GM12891 (cell line): ENCODE results near the gene SNRPB.

Experiments
- PAX5 ChIP-seq: IDR thresholded peaks from 2 replicates; pipeline ENCODE4 v1.6.1; 2011; ENCODE audit warnings: low read length, moderate library complexity, mild to moderate bottlenecking; ENCODE audit not compliant: insufficient read depth, severe bottlenecking
- POLR2A ChIP-seq: IDR thresholded peaks from 2 replicates; pipeline ENCODE4 v1.6.1; 2011; ENCODE audit warnings: low read depth, low read length, control low read depth
- POLR2AphosphoS5 ChIP-seq: IDR thresholded peaks from 2 replicates; pipeline ENCODE4 v1.6.1; 2011; ENCODE audit warnings: low read depth, low read length, control low read depth
- POU2F2 ChIP-seq: IDR thresholded peaks from 2 replicates; pipeline ENCODE4 v1.6.1; 2011; ENCODE audit warnings: low read depth, mild to moderate bottlenecking, control low read depth, low read length, moderate library complexity
- SPI1 ChIP-seq: IDR thresholded peaks from 2 replicates; pipeline ENCODE4 v1.6.1; 2011; ENCODE audit warnings: low read depth, low read length, control low read depth
- TAF1 ChIP-seq: IDR thresholded peaks from 2 replicates; pipeline ENCODE4 v1.6.1; 2011; ENCODE audit warnings: low read depth, low read length, control low read depth

DNA sequence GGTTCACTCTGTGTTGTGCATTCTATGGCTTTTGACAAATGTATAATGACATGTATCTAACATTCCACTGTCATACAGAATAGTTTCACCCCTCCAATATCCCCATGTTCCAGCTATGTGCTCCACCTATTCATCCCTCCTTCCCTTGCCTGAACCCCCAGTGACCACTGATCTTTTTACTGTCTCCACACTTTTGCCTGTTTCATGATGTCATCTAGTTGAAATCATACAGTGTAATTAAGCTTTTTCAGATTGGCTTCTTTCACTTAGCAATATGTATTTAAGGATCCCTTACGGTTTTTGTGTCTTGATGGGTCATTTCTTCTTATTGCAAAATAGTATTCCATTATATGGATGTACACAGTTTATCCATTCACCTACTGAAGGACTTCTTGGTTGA is 50.1 kb downstream of the SNRPB start:
- TF ChIP-seq SPI1 (no peak), TAF1 (no peak), POLR2A (no peak), POLR2AphosphoS5 (no peak), PAX5 (no peak), POU2F2 (no peak)
